ENCODE data around the gene MVD. TPM values are rescaled to one million over a fixed set of nuclear protein-coding genes. Genes with fewer than 3 reads are reported as not detected.

The MVD gene
- total and polyA plus RNA-seq, 2 of the 13 experiments (the other 11 are each of a cell fraction or from before 2014, with no cell fraction given), result 28.1 to 187 TPM

DNA sequence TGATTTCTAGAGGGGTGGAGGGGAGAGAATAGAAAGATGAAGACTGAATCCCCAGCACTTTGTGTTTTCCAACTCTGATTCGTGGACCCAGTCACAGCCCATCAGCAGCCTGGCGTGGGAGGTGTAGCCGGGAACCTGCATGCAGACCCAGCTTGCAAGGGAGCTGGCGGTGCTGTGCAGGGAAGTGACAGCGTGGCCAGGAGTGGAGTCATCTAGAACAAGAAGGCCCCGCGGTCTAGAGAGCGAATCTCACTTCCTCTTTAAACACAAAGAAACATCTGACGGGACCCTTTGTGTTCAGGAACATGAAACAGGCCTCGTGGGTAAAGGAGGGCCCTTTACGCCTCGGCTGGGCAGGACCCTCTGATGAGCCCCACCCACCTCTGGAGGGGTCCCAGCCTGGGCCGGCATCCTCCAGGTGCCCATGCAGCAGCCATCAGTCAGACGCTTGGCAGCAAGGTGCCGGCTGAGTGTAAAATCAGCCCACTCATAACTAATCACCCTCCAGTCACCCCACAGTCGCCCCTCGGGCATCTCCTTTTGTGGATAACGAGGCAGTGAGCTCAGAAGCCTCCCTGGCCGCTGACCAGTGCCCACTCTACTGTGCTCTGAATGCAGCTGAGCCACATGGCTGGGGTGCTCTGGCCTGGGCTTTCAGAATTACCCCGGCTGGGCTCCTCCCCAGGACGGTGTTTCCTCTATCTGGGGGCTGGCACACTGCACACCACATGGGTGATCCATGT is 19.0 kb upstream of the MVD start:
- peak overlapping the region; percentile 65 for H3K4me2 ChIP-seq (ENCODE audit: low read depth, low read length)
- H4K20me1 ChIP-seq (ENCODE audit: insufficient read depth, low read length), result peaks cover 8% of the 10 kb centered on the region; the same call in 1 of the 2 replicates
- BruUV-seq (replicated peaks), result no TSS peak
- whole genome bisulfite sequencing (ENCODE audit: low lambda C conversion rate), result 22% methylated on average over 17 of the region's 21 CpGs
- CTCF ChIA-PET (ENCODE audit: low intra/inter-chr PET ratio, low total read pairs), result no interaction called here
- H3K9ac ChIP-seq (ENCODE audit: insufficient read depth, low read depth, low read length), result no peak overlapping the region; the same call in 1 of the 2 replicates
- no peaks in the 10 kb centered on the region for H3K9me3 ChIP-seq (ENCODE audit: low read length)
- DNase-seq (ENCODE audit: low spot score) (no peak), FAIRE-seq (no peak), ATAC-seq (peak; percentile 1; the same call in 1 of the 3 replicates)
- H3K27ac ChIP-seq (ENCODE audit: extremely low read length, insufficient read depth, low read length), result no peak overlapping the region
- H3K27me3 ChIP-seq (ENCODE audit: control insufficient read depth in 1 of 2, insufficient read depth in 2 of 2, low read length in 2 of 2), result peaks cover 7 to 51% of the 10 kb centered on the region in 2 experiments; a peak in 4 of 5 replicates
- H3K36me3 ChIP-seq (replicated peaks in 1 of 2; ENCODE audit: control insufficient read depth in 1 of 2, insufficient read depth in 2 of 2, low read length in 2 of 2), result no peaks in the 10 kb centered on the region
- peak overlapping the region; percentile 19 to 58 (median 51); a peak in 4 of 6 replicates for H3K4me3 ChIP-seq (replicated peaks in 1 of 3; ENCODE audit: insufficient read depth in 1 of 3, low read depth in 2 of 3, low read length in 3 of 3)
- POLR2A ChIA-PET, result no interaction called here
- in situ Hi-C loops (cut with HindIII; ENCODE audit: extremely low pct_ligation_motif_present, low pct_unique_long_range_greater_than_20kb), result no loop called here
- H3K4me1 ChIP-seq (ENCODE audit: insufficient read depth, low read length), result peaks cover 57% of the 10 kb centered on the region
- intact Hi-C loops (cut with micrococcal nuclease; ENCODE audit: unreplicated experiment), result no loop called here
- no peak overlapping the region for H2AFZ ChIP-seq (ENCODE audit: low read length)
- no peaks in the 10 kb centered on the region for H3K79me2 ChIP-seq (ENCODE audit: insufficient read depth, low read length)
- TF ChIP-seq SP4 (CRISPR knock-in tag; IDR thresholded peaks at IDR 0.05) (peak; percentile 44; the same call in 1 of the 2 replicates), ZGPAT (CRISPR knock-in tag; IDR thresholded peaks at IDR 0.05) (0 out of 2 replicates have a peak, but pooled peaks have one; percentile 6), ZNF660 (CRISPR knock-in tag; IDR thresholded peaks at IDR 0.05; ENCODE audit: borderline replicate concordance, low read depth) (no peak), FOSL1 (CRISPR knock-in tag; IDR thresholded peaks at IDR 0.05; ENCODE audit: borderline replicate concordance) (no peak), ZNF451 (CRISPR knock-in tag; IDR thresholded peaks at IDR 0.05) (0 out of 2 replicates have a peak, but pooled peaks have one; percentile 4), AGO1 (IDR thresholded peaks at IDR 0.05; ENCODE audit: low read depth, low read length, poor library complexity, severe bottlenecking) (peak; percentile 78), JUNB (CRISPR knock-in tag; IDR thresholded peaks at IDR 0.05; ENCODE audit: borderline replicate concordance) (no peak), SAP130 (CRISPR knock-in tag; IDR thresholded peaks at IDR 0.05; ENCODE audit: low read depth) (peak; percentile 7; the same call in 1 of the 2 replicates), POLR2A (IDR thresholded peaks at IDR 0.05; ENCODE audit: insufficient read depth in 1 of 2, low read depth in 2 of 2, low read length in 2 of 2) (0 out of 4 replicates have a peak, but pooled peaks of 1 of the 2 experiments have one; percentile 29)
- TF ChIP-seq, protein P1, sequence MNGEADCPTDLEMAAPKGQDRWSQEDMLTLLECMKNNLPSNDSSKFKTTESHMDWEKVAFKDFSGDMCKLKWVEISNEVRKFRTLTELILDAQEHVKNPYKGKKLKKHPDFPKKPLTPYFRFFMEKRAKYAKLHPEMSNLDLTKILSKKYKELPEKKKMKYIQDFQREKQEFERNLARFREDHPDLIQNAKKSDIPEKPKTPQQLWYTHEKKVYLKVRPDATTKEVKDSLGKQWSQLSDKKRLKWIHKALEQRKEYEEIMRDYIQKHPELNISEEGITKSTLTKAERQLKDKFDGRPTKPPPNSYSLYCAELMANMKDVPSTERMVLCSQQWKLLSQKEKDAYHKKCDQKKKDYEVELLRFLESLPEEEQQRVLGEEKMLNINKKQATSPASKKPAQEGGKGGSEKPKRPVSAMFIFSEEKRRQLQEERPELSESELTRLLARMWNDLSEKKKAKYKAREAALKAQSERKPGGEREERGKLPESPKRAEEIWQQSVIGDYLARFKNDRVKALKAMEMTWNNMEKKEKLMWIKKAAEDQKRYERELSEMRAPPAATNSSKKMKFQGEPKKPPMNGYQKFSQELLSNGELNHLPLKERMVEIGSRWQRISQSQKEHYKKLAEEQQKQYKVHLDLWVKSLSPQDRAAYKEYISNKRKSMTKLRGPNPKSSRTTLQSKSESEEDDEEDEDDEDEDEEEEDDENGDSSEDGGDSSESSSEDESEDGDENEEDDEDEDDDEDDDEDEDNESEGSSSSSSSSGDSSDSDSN (CRISPR knock-in tag; IDR thresholded peaks at IDR 0.05), result 0 out of 2 replicates have a peak, but pooled peaks have one; percentile 7
- TF ChIP-seq, protein P2, sequence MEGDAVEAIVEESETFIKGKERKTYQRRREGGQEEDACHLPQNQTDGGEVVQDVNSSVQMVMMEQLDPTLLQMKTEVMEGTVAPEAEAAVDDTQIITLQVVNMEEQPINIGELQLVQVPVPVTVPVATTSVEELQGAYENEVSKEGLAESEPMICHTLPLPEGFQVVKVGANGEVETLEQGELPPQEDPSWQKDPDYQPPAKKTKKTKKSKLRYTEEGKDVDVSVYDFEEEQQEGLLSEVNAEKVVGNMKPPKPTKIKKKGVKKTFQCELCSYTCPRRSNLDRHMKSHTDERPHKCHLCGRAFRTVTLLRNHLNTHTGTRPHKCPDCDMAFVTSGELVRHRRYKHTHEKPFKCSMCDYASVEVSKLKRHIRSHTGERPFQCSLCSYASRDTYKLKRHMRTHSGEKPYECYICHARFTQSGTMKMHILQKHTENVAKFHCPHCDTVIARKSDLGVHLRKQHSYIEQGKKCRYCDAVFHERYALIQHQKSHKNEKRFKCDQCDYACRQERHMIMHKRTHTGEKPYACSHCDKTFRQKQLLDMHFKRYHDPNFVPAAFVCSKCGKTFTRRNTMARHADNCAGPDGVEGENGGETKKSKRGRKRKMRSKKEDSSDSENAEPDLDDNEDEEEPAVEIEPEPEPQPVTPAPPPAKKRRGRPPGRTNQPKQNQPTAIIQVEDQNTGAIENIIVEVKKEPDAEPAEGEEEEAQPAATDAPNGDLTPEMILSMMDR (CRISPR knock-in tag; IDR thresholded peaks at IDR 0.05), result no peak
- TF ChIP-seq, protein P3, sequence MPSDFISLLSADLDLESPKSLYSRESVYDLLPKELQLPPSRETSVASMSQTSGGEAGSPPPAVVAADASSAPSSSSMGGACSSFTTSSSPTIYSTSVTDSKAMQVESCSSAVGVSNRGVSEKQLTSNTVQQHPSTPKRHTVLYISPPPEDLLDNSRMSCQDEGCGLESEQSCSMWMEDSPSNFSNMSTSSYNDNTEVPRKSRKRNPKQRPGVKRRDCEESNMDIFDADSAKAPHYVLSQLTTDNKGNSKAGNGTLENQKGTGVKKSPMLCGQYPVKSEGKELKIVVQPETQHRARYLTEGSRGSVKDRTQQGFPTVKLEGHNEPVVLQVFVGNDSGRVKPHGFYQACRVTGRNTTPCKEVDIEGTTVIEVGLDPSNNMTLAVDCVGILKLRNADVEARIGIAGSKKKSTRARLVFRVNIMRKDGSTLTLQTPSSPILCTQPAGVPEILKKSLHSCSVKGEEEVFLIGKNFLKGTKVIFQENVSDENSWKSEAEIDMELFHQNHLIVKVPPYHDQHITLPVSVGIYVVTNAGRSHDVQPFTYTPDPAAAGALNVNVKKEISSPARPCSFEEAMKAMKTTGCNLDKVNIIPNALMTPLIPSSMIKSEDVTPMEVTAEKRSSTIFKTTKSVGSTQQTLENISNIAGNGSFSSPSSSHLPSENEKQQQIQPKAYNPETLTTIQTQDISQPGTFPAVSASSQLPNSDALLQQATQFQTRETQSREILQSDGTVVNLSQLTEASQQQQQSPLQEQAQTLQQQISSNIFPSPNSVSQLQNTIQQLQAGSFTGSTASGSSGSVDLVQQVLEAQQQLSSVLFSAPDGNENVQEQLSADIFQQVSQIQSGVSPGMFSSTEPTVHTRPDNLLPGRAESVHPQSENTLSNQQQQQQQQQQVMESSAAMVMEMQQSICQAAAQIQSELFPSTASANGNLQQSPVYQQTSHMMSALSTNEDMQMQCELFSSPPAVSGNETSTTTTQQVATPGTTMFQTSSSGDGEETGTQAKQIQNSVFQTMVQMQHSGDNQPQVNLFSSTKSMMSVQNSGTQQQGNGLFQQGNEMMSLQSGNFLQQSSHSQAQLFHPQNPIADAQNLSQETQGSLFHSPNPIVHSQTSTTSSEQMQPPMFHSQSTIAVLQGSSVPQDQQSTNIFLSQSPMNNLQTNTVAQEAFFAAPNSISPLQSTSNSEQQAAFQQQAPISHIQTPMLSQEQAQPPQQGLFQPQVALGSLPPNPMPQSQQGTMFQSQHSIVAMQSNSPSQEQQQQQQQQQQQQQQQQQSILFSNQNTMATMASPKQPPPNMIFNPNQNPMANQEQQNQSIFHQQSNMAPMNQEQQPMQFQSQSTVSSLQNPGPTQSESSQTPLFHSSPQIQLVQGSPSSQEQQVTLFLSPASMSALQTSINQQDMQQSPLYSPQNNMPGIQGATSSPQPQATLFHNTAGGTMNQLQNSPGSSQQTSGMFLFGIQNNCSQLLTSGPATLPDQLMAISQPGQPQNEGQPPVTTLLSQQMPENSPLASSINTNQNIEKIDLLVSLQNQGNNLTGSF (CRISPR knock-in tag; IDR thresholded peaks at IDR 0.05), result 0 out of 2 replicates have a peak, but pooled peaks have one; percentile 1

Data from HepG2 (cell line).